Activated CD8-positive, alpha-beta memory T cell treated with anti-CD3 and anti-CD28 coated beads for 24 hours (primary cell): ENCODE measurements around the gene RARRES2.

Source experiments
- DNase-seq: peaks from one replicate; pipeline ENCODE4 v3.0.0-alpha.2; 2020

Gene RARRES2

GRCh38 chr7:150376560-150376959 lies 35.1 kb upstream of the RARRES2 start:
- no peak for DNase-seq

- no peak for DNase-seq
Observed at GRCh38 chr7:150375662-150376521, 34.5 kb upstream of the RARRES2 start.

GRCh38 chr7:150374472-150374871 lies 33.0 kb upstream of the RARRES2 start:
- DNase-seq = no peak

- DNase-seq = no peak
Observed at GRCh38 chr7:150374026-150374425, 32.6 kb upstream of the RARRES2 start.

- DNase-seq = no peak
Observed at GRCh38 chr7:150373049-150373801, 31.8 kb upstream of the RARRES2 start.

GRCh38 chr7:150372271-150373048 lies 31.0 kb upstream of the RARRES2 start:
- DNase-seq = no peak

- no peak for DNase-seq
Observed at GRCh38 chr7:150371996-150372270, 30.5 kb upstream of the RARRES2 start.

GRCh38 chr7:150371131-150371995 lies 29.9 kb upstream of the RARRES2 start:
- DNase-seq = no peak

- DNase-seq = no peak
Observed at GRCh38 chr7:150370612-150371071, 29.2 kb upstream of the RARRES2 start.

GRCh38 chr7:150369748-150370501 lies 28.5 kb upstream of the RARRES2 start:
- DNase-seq = no peak

GRCh38 chr7:150368884-150369747 lies 27.7 kb upstream of the RARRES2 start:
- DNase-seq = peak; percentile 76

GRCh38 chr7:150368096-150368883 lies 26.9 kb upstream of the RARRES2 start, which contains the start of gene REPIN1:
Gene REPIN1, plus strand, starts transcription at chr7:150368822. Its CDS starts 890 bp downstream, at chr7:150369712.
- DNase-seq = peak; percentile 92

- DNase-seq = no peak
Observed at GRCh38 chr7:150367677-150368095, 26.3 kb upstream of the RARRES2 start.

- DNase-seq = no peak
Observed at GRCh38 chr7:150365673-150366398, 24.4 kb upstream of the RARRES2 start.

GRCh38 chr7:150365194-150365593 lies 23.8 kb upstream of the RARRES2 start:
- DNase-seq = no peak

- no peak for DNase-seq
Observed at GRCh38 chr7:150363872-150364271, 22.4 kb upstream of the RARRES2 start.

GRCh38 chr7:150363370-150363769 lies 21.9 kb upstream of the RARRES2 start:
- no peak for DNase-seq

- no peak for DNase-seq
Observed at GRCh38 chr7:150361807-150362621, 20.6 kb upstream of the RARRES2 start.
